Loucy (cell line): ENCODE data around the gene SLC35B1.
A peak's percentile ranks its signal among the peaks of the same experiment; 100 is the strongest.

Experiments used
- H2AFZ ChIP-seq: fragments of 200-600 bp; sonication (generic); 2 replicates; pipeline ENCODE4 v1.6.0; 2016; ENCODE audit warnings: antibody characterized with exemption, mild to moderate bottlenecking, low read length, moderate library complexity
- H3F3A ChIP-seq: fragments of 200-600 bp; 2 replicates; pipeline ENCODE4 v1.6.0; 2016; ENCODE audit warnings: antibody characterized with exemption, low read depth, mild to moderate bottlenecking
- H3K27me3 ChIP-seq: fragments of 200-600 bp; sonication (generic); 2 replicates; pipeline ENCODE4 v1.6.1; 2014; ENCODE audit warnings: low read length, mild to moderate bottlenecking; ENCODE audit not compliant: insufficient read depth, poor library complexity, severe bottlenecking
- H3K36me3 ChIP-seq: fragments of 200-600 bp; sonication (generic); 2 replicates; pipeline ENCODE4 v1.6.1; 2016; ENCODE audit warnings: low read length; ENCODE audit not compliant: insufficient read depth
- H3K4me1 ChIP-seq: fragments of 200-600 bp; sonication (generic); 2 replicates; pipeline ENCODE4 v1.5.1; 2014; ENCODE audit warnings: low read length, mild to moderate bottlenecking; ENCODE audit not compliant: insufficient read depth, poor library complexity, severe bottlenecking
- H3K4me2 ChIP-seq: fragments of 200-600 bp; sonication (generic); 2 replicates; pipeline ENCODE4 v1.6.0; 2014; ENCODE audit warnings: antibody characterized with exemption, low read length, low read depth, mild to moderate bottlenecking; ENCODE audit not compliant: poor library complexity, severe bottlenecking
- H3K4me3 ChIP-seq: fragments of 200-600 bp; sonication (generic); 2 replicates; pipeline ENCODE4 v1.5.1; 2014; ENCODE audit warnings: low read length, mild to moderate bottlenecking, mixed read lengths; ENCODE audit not compliant: poor library complexity, severe bottlenecking
- H3K79me2 ChIP-seq: fragments of 200-600 bp; sonication (generic); 2 replicates; pipeline ENCODE4 v1.6.1; 2014; ENCODE audit warnings: low read length; ENCODE audit not compliant: insufficient read depth
- H3K9ac ChIP-seq: fragments of 200-600 bp; sonication (generic); 2 replicates; pipeline ENCODE4 v1.6.0; 2014; ENCODE audit warnings: mild to moderate bottlenecking, low read depth, low read length, moderate library complexity; ENCODE audit not compliant: poor library complexity, severe bottlenecking
- H3K9me2 ChIP-seq: fragments of 200-600 bp; sonication (generic); replicated peaks from 2 replicates; pipeline ENCODE4 v1.6.1; 2016; ENCODE audit warnings: low read depth, low read length, mixed read lengths
- H3K9me3 ChIP-seq: fragments of 200-600 bp; sonication (generic); 2 replicates; pipeline ENCODE4 v1.6.1; 2014; ENCODE audit warnings: mild to moderate bottlenecking, antibody characterized with exemption, low read length, low read depth; ENCODE audit not compliant: insufficient read depth
- H4K20me1 ChIP-seq: fragments of 200-600 bp; sonication (generic); 2 replicates; pipeline ENCODE4 v1.6.0; 2014; ENCODE audit warnings: antibody characterized with exemption, low read length, mild to moderate bottlenecking; ENCODE audit not compliant: insufficient read depth, poor library complexity, severe bottlenecking
- CTCF ChIP-seq: fragments of 200-600 bp; sonication (generic); conservative IDR thresholded peaks from 2 replicates; pipeline ENCODE4 v1.5.1; 2014; ENCODE audit warnings: mild to moderate bottlenecking, antibody characterized with exemption, low read length
- EZH2phosphoT487 ChIP-seq: fragments of 200-600 bp; IDR thresholded peaks from 2 replicates; pipeline ENCODE4 v1.6.1; 2018; ENCODE audit warnings: antibody characterized with exemption, mild to moderate bottlenecking, moderate library complexity, borderline replicate concordance

SLC35B1 gene

GRCh38 chr17:49739641-49740271 is 32.0 kb upstream of the SLC35B1 start:
- TF ChIP-seq EZH2phosphoT487 (no peak), CTCF (no peak)
- Histone ChIP-seq H3K27me3 (no peaks in the 10 kb centered on the region), H3K4me2 (peak overlapping the region; percentile 81), H3F3A (peaks cover 23% of the 10 kb centered on the region), H3K9me3 (no peaks in the 10 kb centered on the region), H3K36me3 (peaks cover 15% of the 10 kb centered on the region; the same call in 1 of the 2 replicates), H3K9me2 (no peaks in the 10 kb centered on the region), H3K4me3 (peak overlapping the region; percentile 70), H3K4me1 (peaks cover 75% of the 10 kb centered on the region), H2AFZ (no peak overlapping the region), H3K79me2 (peaks cover 88% of the 10 kb centered on the region), H4K20me1 (peaks cover 30% of the 10 kb centered on the region), H3K9ac (peak overlapping the region; percentile 80)

GRCh38 chr17:49738456-49739163 is 30.8 kb upstream of the SLC35B1 start:
- peak overlapping the region; percentile 70 for H3K4me3 ChIP-seq
- peaks cover 88% of the 10 kb centered on the region for H3K79me2 ChIP-seq

More at GRCh38 chr17:49738456-49739163, 30.8 kb upstream of the SLC35B1 start:
- no peak for TF ChIP-seq EZH2phosphoT487
- no peak for TF ChIP-seq CTCF
- H3K9me3 ChIP-seq = no peaks in the 10 kb centered on the region
- H3K9me2 ChIP-seq = no peaks in the 10 kb centered on the region
- H3F3A ChIP-seq = peaks cover 23% of the 10 kb centered on the region
- H2AFZ ChIP-seq = no peak overlapping the region
- peaks cover 15% of the 10 kb centered on the region; the same call in 1 of the 2 replicates for H3K36me3 ChIP-seq
- peaks cover 64% of the 10 kb centered on the region for H3K4me1 ChIP-seq
- peak overlapping the region; percentile 81 for H3K4me2 ChIP-seq
- H3K27me3 ChIP-seq = no peaks in the 10 kb centered on the region
- H3K9ac ChIP-seq = peak overlapping the region; percentile 78
- H4K20me1 ChIP-seq = peaks cover 34% of the 10 kb centered on the region
